Measurements from ENCODE around the gene TMEFF2.
"Not testable (repeated sequence)": the region's sequence is repeated elsewhere in the genome, so short reads cannot be mapped to it uniquely, and the experiment has no call there.

The TMEFF2 gene

DNA sequence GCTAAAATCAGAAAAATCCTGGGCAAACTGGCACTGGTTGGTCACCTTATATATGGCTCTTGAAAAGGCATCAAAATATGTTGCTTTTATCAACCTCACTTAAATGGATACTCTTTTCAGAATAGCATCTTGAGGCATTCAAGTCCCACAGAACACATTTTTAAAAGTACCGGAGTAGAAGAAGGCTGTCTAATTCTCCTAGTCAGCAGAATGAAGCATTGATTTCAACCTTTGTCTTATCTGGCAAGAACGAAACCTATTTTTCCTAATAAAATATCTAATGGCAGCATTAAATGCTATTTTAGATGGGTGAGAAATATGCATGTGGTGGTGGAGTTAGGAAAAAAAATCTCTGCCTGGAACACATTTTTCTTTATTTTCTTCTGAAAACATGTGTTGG is 27.8 kb downstream of the TMEFF2 start:
- DNase-seq = no peak

DNA sequence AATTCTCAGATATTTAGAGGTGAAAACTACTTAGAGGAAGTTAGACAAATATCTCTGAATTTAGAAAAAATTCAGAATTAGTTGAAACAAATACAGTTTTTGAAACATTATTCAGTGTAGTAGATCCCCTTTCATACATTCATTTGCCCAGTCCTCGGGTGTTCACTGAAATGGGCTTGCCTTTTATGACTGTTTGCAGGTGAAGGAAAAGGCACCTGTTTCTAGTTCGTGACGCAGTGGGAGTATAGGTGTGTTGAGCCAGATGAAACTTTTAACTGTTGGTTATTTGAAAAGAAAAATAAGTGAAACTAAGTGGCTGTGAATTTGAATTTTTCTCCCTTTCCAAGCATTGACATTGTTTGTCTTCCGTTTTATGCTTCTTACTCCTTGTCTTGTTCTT is 28.9 kb downstream of the TMEFF2 start:
- DNase-seq = no peak

DNA sequence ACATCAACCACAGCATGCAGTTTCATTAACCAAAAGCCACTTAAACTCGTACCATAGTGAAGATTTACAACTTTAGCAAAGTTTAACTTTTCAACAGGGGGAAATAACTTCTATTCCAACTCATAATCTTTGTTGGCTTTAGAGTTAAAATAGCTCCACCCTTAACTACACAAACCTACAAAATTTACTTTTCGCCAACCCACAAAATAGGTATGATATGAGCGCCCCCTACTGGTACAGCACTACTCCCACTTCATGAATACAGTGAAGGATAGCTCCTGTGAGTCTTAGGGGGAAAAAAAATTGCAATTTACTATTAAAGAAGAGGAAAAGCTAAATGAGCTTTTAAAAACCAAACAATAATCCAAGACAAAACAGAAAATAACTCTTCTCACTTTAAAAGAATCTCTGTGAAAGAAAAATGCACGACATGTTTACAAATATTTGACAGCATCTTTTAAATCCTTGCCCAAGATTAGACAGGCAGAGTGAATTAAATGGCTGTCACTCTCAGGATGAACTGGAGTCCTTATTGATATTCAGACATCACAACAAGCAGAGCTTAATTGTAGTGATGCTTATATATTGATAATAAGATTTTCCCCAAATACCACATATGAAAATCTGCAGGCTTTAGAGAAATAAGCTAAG is 32.2 kb downstream of the TMEFF2 start:
- DNase-seq = peak; percentile 7

DNA sequence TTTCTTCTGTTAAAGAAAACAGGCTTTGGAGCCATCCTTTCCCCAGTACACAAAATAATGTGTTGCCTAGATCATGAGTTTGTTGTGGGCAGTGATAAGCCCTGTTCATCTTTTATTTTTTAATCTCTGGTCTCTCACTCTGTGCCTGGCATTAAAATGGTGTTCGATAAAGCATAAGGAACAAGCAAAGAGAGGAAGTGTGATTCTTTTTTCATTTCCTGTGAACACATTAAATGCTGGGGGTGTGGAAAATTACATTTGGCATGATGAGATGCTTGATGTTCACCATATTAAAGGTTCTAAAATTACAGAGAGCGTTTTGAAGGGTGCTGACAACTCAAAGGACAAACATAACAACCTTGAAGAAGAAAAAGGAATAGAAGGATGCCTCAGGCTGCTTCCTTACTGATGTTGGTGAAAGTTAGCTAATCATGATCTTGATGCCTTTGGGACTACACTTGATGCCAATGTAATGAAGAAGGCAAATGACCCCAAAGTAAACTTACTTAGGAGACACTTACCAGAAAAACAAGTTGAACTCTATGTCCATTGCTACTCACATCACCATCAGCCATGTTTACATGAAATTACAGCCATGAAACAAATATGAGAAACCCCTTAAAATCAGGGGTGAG is 33.0 kb downstream of the TMEFF2 start:
- no peak for DNase-seq

DNA sequence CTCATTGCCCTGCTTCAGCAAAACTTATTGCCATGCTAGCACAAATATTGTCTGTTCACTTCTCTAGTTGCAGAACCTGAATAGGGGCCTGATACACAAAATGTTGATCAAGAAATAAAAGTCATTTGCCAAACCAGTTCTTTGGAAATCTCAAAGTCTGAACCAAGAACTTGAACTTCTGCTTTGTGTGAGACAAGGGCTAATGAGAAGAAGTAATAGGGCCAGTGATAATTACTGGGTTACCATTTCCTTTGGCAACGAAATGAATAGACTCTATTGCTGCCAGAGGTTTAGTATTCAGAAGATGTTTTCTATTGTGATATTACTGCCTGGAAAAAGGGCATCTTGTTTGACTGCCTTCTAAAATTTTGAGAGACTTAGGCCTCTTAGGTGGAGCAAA is 35.0 kb downstream of the TMEFF2 start:
- no peak for DNase-seq

DNA sequence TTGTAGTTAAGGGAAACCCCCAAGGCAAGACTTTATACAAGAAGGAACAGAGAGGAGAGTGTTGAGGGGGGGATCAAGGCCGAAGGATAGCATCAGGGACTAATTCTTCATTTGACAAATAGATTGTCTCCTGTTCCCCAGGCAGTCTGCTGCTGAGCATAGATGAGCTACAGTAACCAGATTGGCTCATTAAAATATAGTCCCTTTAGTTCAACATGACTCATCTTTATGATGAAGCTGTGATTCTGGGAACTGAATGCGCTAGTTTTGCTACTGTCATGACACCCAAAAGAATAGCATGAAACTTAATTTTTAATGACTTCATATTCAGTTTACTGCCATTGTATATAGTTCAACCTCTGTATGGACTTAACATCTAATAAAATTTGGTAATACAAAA is 35.5 kb downstream of the TMEFF2 start:
- DNase-seq = no peak

DNA sequence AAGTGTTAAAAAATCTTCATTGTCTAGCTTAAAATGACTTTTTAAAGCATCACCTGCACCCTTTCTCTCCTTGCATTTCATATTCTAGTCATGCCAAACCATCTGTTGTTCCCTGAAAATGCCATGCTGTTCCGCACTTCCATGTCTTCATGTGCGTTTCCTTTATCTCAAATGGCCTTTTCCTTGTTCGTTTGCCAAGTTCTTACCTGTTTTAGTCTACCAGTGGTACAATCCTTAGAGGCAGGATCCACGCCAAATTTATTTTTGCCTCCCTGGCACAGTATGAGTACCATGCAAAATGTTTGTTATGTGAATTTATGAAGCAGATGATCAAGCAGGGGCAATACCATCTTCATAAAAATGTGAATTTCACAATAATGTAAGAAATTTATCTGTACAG is 37.0 kb downstream of the TMEFF2 start:
- no peak for DNase-seq

DNA sequence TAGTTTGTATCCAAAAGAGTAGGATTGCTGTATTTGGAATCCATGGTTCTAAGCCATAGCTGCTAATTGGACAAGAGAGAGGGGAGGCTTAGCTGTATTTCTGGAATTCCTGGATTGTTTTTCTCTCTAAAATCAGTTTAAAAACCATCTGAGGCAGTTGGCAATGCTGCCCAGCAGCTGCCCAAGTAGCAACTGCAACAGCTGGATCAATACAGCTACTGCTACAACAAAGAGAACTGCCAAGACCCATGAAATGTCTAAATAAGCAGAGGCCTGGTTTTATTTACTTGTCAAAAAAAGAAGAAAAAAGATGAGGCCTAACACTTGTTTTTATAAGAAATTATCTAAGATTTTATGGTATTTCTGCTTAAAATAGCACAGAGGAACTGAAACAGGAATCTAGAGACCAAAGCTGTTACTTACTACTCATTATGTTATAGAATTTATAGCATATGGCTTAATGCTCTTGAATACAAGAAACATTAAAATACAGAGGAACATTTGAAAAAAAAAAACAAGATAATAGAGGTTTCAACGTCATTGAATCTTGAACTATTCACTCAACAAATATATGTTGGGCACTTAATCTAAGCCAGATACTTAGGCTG is 39.1 kb downstream of the TMEFF2 start:
- DNase-seq = no peak

DNA sequence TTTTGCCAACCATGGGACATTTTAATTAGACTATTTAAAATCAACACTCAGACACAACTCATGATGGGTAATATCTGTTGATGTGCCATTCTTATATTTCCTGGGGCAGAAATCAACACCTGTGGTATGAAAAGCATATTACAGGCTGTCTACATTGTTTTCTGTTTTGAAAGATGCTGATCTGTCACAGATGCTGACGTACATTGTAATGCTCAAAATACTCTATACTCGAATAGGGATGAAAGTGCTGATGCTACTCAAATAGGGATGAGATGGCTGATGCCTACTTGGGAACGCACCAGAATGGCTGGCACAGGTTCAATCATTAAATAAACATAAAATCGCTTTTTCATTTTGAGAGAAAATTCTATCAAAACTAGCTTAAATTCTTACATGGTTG is 41.2 kb downstream of the TMEFF2 start:
- DNase-seq = no peak

DNA sequence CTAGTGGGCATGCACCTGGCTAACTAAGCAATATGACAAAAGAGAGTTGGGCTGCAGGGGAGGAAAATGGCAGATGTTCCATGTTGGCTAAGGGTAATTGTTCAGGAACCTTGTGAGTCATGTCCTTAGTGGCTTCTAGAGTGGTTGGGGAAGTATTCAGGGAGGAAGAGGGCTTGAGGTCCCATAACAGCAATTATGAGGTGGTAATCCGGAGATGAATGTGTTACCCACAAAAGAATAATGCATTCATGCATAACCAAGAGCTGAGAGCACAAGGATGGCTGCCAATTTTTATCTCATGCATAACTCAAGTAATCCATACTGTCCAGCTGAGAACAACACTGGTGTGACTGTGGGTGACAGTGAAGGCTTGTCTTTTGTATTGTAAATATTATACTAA is 42.9 kb downstream of the TMEFF2 start:
- peak; percentile 74 for DNase-seq

DNA sequence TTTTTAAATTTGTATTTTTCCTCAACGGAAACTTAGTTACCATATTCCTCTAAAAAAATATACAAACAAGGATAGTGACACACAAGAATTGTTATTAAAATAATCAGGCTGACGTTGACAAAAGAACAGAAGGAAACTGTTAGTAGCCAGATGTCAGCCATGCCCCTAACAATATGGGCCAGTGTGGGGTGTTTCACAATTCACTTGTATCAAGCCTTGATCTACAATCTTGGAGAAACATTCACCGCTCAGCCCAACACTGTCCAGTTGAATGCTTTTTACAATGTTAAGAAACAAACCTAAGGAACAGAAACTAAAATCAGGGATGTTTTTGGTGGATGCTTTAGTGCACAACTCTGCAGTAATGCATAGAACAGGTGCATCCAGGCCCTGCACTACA is 44.6 kb downstream of the TMEFF2 start:
- no peak for DNase-seq

DNA sequence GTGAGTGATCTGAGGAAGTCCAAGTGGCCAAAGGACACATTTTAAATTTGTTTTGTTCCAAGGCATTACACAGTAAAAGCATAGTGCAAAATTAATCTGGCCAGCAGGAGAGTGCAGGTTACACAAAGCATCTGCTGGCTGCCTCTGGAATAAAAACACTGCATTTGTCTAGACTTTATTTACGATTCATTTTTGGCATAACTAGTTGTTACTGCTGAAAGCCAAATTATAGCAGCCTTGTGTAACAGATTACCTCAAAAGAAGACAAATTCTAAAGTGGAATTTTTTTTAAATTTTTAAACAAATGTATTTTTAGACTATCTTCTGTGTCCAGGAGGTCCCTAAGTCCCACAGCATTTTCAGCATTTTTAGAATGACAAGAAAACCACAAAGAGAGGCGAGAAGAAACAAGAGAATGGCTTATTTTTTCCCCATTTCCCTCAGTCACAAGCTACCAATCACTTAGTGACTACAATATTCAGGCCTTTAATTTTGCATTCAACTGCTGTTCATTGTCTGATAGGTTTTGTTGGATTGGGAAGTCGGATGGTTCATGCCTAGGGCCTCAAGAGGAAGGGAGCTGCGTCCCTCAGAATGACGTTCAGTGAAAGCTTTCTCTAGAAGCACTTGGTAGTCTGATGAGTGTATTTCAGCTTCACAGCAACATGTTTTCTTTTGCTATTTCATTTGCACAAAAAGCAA is 46.0 kb downstream of the TMEFF2 start:
- DNase-seq = no peak

DNA sequence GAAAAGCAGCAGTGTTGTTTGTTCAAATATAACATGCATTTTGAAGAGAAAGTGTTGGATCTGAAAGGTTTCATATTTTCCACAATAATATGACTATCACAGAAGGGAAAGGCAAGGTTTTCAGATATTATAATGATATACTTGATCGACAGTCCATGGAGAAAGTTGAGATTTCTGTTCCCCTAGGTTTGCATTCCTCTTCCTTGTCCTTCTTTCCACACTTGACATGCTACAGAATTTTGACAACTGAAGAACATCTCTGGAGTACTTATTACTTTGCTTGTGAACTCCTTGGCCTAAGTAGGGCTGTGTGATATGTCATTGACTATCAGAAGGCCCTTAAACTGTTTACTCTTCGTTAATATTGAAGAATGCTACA is 46.5 kb downstream of the TMEFF2 start:
- no peak for DNase-seq

DNA sequence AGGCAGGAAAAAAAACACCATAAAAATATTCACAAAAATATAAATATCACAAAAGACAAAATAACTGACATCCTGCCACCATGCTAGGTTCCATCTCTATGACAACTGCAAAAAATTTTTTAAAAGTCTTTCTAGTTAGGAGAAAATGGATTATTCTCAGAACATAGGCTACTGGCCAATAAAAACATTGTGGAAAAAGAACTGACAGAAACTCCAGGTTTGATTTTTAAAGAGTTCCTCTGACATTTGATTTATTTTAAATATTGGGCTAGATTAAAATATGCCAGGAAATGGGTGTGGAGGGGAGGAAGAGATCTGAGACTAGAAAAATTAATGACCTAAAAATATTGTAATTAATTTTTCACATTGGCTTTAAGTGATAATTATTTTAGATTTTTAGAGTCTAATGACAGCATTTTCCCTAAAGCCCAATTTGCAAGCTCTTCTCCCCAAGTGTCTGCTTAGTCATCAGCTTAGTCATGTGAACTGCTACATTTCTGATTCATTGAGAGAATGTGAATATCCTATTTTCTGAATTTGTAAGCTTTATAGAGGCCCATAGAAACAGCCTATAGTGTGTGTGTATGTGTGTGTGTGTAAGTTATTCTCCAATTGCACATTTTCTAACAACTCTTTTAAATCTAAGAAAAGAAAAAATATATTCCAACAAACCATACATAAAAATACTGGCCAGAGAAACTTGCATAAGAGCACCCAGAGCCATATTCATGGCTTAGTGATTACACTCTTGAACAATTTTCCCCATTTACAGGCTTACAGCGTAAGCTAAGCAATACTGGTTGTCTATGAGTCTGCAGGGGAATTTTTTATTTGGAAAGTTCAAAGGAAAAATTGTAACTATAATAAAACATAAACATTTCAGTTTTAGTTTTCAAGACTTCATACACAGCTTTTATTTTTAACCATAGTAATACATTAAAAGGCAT is 48.4 kb downstream of the TMEFF2 start:
- DNase-seq = no peak

DNA sequence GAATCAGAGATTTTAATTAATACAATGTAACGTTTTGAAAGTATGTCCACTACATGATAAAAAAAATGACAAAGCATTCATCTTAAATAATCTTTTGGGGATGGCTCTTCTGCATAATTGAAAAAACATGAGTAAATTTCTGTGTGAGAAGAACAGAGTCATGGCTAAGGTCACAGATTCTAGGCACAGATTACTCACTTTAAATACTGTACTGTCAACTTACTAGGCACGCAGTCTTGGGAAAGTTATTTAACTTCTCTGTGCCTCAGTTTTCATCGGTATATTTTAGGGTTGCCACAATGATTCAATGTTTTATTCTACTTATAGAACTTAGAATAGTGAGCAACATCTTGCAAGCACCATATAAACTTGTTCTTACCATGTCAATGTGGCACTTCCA is 49.2 kb downstream of the TMEFF2 start:
- DNase-seq = no peak

DNA sequence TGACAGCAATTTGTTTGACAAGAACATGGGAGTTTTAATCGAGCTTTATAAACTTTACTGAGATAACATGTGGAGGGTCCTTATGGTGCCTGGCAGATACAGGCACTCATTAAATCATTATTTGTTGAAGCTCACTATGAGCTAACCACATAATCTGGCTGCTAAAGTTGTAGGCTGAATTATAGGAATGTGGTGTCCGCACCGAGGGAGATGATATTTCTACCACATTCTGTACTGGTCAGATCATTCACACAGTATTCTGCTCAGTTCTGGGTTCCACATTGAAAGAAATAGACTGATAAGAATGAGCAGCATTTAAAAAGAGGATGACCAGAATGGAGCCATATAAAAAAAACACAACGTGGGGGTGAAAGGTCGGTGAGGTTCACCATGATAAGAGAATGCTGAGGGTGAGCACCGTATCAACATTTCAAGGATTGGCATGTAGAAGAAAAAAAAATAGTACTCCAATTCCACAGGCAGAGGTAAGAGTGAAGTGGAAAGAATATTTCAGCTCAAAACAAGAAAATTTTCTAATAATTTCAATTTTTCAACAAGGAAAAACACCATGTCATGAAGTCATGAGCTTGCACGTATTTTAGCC is 54.4 kb downstream of the TMEFF2 start:
- no peak for DNase-seq

DNA sequence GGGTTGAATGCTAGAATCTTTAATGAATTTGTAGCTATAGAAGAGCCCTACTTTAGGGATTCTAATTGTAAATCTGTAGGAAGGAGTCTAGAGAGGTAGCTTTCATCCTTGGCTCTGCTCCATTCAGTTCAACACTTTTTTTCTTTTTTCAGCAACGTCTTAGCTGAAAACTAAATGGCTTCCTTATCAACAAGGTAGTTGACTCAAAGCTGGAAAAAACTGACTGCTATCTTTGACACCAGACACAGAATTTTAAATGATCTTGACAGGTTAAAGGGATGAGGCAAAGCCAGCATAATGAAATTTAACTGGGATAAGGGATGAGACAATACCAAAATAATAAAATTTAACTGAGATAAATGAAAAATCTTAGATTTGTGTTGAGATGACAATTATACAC is 54.9 kb downstream of the TMEFF2 start:
- no peak for DNase-seq

DNA sequence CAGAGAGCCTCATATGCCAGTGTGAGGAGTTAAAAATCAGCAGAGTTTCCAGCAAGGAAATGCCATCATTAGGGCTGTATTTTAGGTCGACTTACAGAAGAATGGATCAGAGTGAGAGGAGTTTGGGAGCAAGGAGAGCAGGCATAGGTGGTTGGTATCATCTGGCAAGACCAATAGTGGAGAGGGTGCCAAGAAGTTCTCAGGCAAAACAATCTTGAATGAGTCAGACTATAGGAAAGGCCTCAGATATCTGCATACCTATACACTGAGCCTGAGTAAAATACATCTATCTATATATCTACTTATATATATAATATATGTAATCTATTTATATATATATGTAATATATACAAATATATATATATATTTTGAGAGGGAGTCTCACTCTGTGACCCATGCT is 57.3 kb downstream of the TMEFF2 start:
- DNase-seq = no peak

DNA sequence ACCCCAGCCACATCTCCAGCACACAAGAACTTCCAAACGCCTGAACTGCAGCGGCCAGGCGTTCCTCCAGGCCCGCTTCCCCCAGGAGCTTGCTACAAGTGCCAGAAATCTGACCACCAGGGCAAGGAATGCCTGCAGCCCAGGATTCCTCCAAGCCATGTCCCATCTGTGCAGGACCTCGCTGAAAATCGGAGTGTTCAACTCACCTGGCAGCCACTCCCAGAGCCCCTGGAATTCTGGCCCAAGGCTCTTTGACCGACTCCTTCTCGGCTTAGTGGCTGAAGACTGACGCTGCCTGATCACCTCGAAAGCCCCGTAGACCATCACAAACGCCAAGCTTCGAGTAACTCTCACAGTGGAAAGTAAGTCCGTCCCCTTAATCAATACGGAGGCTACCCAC is 62.1 kb downstream of the TMEFF2 start:
- DNase-seq = not testable (repeated sequence)

DNA sequence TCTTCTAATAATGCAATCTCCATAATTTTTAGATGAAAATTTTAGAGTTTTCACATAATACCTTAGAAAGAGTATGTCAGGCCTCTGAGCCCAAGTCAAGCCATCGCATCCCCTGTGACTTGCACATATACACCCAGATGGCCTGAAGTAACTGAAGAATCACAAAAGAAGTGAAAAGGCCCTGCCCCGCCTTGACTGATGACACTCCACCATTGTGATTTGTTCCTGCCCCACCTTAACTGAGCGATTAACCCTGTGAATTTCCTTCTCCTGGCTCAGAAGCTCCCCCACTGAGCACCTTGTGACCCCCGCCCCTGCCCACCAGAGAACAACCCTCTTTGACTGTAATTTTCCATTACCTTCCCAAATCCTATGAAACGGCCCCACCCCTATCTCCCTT is 64.4 kb downstream of the TMEFF2 start:
- not testable (repeated sequence) for DNase-seq

DNA sequence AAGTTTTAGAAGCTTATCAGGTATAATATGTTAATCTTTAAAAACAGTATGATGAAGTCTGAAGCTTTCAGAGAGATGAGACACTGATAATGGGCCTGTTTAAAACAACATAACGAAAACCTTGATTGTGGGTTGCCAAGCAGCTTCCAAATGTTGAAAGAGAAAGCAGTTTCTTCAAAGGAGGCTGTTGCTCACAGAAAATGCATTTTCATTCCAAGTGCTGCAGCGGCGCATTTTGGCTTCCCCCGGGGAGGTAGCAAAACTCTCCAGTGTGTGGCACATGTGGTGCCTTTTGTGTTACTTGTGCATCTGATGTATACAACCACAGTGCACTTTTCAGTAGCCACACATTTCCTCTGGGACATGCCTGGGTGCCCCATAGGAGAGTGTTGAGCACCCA is 66.1 kb downstream of the TMEFF2 start:
- no peak for DNase-seq

DNA sequence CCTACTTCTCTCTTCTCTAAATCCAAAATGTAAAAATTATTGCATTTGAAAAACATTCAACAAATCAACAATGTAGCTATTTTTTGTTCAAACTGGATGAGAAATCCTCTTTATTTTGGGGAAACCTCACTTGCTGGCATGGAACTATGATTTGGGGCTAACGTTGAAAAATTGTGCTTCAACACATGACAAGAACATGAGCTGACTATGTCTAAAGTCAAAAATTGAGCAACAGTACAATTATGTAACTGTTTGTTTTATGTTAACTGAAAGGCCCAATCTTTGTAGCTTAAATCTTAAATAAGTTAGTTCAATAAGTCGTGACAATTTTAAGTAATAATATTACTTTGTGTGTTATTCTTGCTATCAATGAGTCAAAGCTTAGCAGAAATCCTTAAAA is 67.3 kb downstream of the TMEFF2 start:
- DNase-seq = no peak

DNA sequence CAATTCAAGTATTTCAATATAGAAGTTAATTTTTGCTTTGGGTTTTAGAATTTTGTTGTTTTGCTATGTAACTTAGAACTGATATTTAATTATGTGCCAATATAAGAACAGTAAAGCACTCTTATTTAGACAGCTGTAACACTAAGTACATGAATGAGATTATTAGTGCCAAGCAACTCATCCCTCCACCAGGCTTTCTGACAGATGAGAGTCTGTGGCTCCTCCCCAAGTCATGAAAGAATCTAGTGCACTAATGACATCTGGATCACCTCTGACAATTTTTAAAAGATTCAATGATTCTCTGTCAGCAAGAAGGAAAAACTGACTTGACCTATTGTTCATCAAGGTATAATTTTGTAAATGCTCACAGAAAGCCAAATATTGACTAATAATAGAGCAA is 67.8 kb downstream of the TMEFF2 start:
- no peak for DNase-seq

All from DMS153 (cell line).